Measurements from ENCODE around the gene P2RY4.
"Not testable (repeated sequence)": the region's sequence is repeated elsewhere in the genome, so short reads cannot be mapped to it uniquely, and the experiment has no call there.

The P2RY4 gene

DNA sequence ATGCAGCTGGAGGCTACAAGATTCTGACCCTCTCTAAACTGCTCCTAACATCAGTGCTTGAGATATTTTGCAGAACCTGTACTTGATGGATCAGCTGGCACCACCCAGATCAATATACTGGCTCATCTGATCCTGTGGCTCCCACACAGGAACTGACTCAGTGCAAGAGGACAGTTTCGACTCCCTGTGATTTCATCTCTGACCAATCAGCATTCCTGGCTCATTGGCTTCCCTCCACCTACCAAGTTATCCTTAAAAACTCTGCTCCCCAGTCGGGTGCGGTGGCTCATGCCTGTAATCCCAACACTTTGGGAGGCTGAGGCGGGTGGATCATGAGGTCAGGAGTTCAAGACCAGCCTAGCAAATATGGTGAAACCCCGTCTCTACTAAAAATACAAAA is 16.4 kb downstream of the P2RY4 start:
- not testable (repeated sequence) for DNase-seq

DNA sequence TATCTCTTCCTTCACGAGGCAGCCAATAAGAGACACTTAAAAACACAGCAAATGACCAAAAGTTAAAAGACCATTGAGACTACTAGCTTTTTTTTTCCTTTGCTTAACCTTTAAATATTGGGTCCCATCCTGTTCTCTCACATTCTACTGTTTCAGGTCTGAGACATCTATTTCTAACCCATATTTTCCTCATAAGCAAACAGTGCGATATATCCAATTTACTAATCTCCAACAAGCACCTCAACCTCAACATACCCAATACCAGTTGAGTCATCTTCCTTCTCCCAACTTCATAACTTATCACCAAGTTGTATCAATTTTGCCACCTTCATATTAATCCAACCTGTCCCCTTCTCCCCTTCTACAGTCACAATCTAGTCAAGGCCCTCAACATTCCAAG is 18.5 kb downstream of the P2RY4 start:
- DNase-seq: no peak

DNA sequence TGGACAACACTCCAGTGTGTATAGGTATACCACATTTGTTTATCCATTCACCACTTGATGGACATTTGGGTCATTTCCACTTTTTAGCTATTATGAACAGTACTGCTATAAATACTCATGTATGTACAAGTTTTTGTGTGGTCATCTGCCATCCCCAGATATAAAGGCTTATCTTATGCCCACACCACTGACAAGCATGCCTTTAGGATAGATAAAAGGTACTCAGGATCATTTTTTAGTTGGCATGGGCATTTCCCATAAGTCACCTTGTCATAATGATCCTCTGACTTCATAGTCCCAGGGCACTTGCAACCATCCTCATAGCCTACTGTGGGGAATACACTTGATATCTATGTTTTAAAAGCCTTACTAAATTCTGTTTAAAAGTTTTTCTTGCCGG is 19.3 kb downstream of the P2RY4 start:
- no peak for DNase-seq

DNA sequence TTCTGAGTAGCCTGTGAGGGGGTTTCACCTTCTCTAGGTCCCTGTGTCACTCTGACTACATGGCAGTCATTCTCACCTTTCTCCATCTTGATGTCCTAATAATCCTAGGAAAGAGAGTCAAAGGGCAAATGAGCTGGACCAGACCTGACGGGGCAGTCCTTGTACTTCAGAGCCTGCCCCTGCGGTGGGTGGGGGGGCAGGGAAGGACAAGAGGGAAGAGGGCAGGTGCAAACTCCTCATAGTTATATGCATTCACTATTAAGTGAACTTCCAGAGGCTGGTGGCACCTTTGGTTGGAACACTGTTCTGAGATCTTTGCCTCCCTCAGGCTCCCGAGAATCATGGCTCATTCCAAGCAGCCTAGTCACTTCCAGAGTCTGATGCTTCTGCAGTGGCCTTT is 25.6 kb downstream of the P2RY4 start, which contains the start of gene AWAT1:
AWAT1 (plus strand) TSS at position 301 of the 400 bp plus-strand sequence; CDS start at position 342, 41 bp downstream.
- no peak for DNase-seq

DNA sequence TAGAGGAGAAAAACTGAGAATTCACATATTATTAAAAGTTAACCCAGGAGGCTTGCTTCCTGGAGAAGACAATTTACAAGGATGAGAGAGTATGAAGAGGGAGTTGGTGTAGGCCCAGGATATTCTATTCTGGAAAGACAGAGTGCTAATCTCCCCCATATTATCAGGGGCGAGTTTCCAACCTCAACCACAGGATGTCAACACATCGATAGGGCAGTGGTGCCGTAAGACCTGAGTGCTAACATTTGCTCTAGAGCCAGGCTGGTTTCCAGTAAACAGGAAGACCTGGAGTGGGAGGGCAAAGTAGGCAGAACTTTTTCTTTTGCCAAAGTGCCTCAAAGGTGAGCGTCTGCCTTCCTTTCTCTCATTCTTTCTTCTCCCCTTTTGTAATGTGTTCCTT is 28.3 kb downstream of the P2RY4 start:
- DNase-seq: no peak

DNA sequence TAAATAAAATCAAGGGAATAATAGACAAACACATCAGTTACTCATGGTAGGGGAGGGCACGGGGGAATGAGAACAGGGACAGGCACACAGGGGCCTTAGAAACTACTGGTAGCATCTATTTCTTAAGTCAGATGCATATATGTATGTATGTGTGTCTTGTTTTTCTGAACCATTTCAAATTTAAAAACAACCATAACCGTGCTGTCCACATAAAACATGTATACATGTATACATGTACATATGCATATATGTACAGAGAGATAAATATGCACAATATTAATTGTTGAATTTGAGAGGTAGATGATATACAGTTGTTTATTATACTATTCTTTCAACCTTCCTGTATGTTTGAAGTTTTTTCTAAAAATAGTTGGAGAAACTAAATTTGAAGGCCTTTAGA is 33.3 kb downstream of the P2RY4 start:
- DNase-seq: no peak

DNA sequence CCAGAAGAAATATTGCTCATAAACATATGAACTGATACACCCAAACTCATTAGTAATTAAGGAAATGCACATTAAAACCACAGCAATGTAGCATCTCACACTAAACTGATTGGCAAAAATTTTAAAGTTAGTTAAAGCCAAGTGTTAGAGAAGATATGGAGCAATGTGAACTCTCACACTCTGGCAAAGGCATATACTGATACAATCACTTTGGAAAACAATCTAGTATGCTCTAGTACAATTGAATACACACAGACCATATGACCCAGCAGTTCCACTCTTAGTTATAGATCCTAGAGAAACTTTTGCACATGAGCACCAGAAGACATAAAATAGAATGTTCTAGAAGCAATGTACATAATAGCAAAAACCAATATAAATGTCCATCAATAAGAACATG is 34.0 kb downstream of the P2RY4 start:
- no peak for DNase-seq

DNA sequence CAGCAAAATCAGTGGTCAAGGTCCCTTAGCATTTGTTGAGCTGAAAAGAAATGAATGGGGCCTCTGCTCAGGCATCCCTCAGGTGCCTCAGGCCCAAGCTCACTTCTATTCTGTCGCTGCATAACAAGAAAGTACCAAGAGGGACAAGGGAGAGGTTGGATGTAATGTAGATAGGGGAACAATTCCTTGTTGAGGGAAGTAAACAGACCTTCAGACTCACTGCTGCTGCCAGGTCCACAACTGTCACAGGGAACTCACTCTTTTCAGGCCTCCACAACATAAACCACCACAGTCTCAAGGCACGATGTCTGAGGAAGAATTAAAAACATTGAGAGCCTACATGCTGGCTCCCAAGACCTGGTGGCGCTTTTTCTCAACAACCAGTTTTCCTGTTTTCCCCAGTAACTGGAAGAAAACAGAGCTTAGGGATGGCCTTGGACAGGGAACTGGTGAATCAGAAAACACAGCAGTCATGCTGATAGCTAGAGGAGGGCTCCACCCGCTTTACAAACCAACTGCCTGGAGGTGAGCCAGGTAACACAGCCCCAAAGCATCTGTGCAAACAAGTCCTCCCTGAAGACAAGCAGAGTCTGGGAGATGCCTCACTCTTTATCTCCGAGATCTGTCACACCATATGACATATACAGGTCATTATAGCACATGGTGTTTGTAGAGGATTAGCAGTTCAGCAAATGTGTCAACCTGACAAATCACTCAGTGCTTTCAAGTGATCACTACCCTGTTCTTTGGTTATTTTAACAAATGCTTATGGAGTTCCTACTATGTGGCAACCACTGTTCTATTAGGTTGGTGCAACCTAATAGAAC is 39.9 kb downstream of the P2RY4 start:
- no peak for DNase-seq

DNA sequence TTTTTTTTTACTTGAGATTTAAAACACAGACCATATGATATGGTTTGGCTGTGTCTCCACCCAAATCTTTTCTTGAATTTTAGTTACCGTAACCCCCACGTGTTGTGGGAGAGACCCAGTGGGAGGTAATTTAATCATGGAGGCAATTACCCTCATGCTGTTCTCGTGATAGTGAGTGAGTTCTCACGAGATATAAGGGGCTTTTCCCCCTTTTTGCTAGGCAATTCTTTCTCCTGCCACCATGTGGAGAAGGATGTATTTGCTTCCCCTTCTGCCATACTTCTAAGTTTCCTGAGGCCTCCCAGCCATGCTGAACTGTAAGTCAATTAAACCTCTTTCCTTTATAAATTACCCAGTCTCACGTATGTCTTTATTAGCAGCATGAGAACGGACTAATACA is 50.4 kb downstream of the P2RY4 start:
- DNase-seq: not testable (repeated sequence)

DNA sequence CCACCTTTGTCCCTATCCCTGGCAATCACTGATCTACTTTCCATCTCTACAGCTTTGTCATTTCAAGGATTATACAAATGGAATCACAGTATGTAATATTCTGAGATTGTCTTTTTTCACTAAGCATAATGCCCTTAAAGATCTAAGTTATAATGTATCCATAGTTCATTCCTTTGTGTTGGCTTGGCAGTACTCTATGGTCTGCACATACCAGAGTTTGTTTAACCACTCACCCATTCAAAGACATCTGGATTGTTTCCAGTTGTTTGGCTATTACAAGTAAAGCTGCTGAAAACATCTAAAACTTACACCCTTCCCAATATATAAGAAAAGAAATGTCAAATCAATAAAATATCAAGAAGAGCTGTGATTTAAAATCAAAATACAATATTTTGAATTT is 51.5 kb downstream of the P2RY4 start:
- no peak for DNase-seq
